ENCODE results near the gene PLAGL2.

Gene PLAGL2

GRCh38 chr20:32184961-32185603, 22.5 kb downstream of the PLAGL2 start:
- Histone ChIP-seq H3K27ac (ENCODE audit: low read length) (no peak overlapping the region), H3K36me3 (replicated peaks; ENCODE audit: low read depth, low read length) (no peaks in the 10 kb centered on the region), H3K79me2 (ENCODE audit: low read length) (no peaks in the 10 kb centered on the region), H3K4me2 (ENCODE audit: low read length) (no peak overlapping the region), H4K20me1 (ENCODE audit: insufficient read depth, low read length) (no peaks in the 10 kb centered on the region; the same call in 1 of the 2 replicates), H3K27me3 (ENCODE audit: low read depth, low read length) (no peaks in the 10 kb centered on the region), H3K9me3 (ENCODE audit: insufficient read depth, low read length) (no peaks in the 10 kb centered on the region), H3K4me3 (ENCODE audit: low read length) (no peak overlapping the region), H3K4me1 (ENCODE audit: low read length) (peaks cover 5% of the 10 kb centered on the region; the same call in 1 of the 2 replicates), H3K9ac (ENCODE audit: low read length) (no peak overlapping the region), H2AFZ (ENCODE audit: low read depth, low read length) (no peak overlapping the region)
- TF ChIP-seq CTCF (IDR thresholded peaks at IDR 0.05; ENCODE audit: low read depth, low read length) (no peak), EZH2phosphoT487 (IDR thresholded peaks at IDR 0.05; ENCODE audit: low read depth) (no peak)

DNA sequence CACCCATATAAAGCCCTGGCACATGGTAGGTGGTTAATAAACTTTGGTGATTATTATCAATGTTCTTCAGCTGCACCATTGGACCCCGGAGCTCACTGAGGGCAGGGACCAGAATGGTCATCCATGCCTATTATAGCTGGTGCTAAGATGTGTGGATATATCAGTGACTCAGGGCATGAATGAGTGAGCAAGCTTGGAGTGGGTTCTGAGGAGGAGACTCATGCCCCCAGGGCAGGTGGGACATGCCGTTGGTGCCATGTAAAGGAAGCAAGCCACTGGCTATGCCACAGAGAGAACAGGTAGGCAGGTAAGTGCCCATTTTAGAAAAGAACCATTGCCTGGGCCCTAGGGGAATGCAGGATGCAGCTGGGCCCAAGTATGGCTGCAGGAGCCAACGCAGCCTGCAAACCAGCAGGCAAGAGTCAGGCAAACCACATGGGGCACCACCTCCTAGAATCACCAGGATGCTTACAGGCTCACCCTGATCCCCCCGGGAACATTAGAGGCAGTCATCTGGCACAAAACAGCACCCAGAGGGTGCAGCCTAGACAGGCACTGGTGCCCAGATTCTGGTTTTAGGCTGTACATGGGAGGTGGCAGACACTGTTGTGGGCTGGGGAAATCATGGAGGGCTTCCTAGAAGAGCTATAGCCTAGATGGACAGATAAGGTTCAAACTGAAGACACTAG, 23.5 kb downstream of the PLAGL2 start:
- Histone ChIP-seq H3K4me2 (ENCODE audit: low read length) (no peak overlapping the region), H2AFZ (ENCODE audit: low read depth, low read length) (no peak overlapping the region)

GRCh38 chr20:32181606-32182005, 25.9 kb downstream of the PLAGL2 start:
- no peaks in the 10 kb centered on the region for H3K4me1 ChIP-seq (ENCODE audit: low read length)
- H3K9ac ChIP-seq (ENCODE audit: low read length): no peak overlapping the region
- H3K79me2 ChIP-seq (ENCODE audit: low read length): no peaks in the 10 kb centered on the region
- no peak overlapping the region for H2AFZ ChIP-seq (ENCODE audit: low read depth, low read length)
- no peak overlapping the region for H3K27ac ChIP-seq (ENCODE audit: low read length)
- no peaks in the 10 kb centered on the region for H3K27me3 ChIP-seq (ENCODE audit: low read depth, low read length)
- H3K36me3 ChIP-seq (replicated peaks; ENCODE audit: low read depth, low read length): no peaks in the 10 kb centered on the region
- no peak overlapping the region for H3K4me3 ChIP-seq (ENCODE audit: low read length)
- no peak overlapping the region for H3K4me2 ChIP-seq (ENCODE audit: low read length)
- H4K20me1 ChIP-seq (ENCODE audit: insufficient read depth, low read length): no peaks in the 10 kb centered on the region; the same call in 1 of the 2 replicates
- TF ChIP-seq EZH2phosphoT487 (IDR thresholded peaks at IDR 0.05; ENCODE audit: low read depth) (no peak), CTCF (IDR thresholded peaks at IDR 0.05; ENCODE audit: low read depth, low read length) (no peak)
- H3K9me3 ChIP-seq (ENCODE audit: insufficient read depth, low read length): no peaks in the 10 kb centered on the region

More for the DNA sequence above, 23.5 kb downstream of the PLAGL2 start:
- Histone ChIP-seq H3K27me3 (ENCODE audit: low read depth, low read length) (no peaks in the 10 kb centered on the region), H3K27ac (ENCODE audit: low read length) (no peak overlapping the region), H3K4me1 (ENCODE audit: low read length) (no peaks in the 10 kb centered on the region), H3K36me3 (replicated peaks; ENCODE audit: low read depth, low read length) (no peaks in the 10 kb centered on the region), H3K79me2 (ENCODE audit: low read length) (no peaks in the 10 kb centered on the region), H3K9ac (ENCODE audit: low read length) (no peak overlapping the region), H4K20me1 (ENCODE audit: insufficient read depth, low read length) (no peaks in the 10 kb centered on the region; the same call in 1 of the 2 replicates), H3K4me3 (ENCODE audit: low read length) (no peak overlapping the region), H3K9me3 (ENCODE audit: insufficient read depth, low read length) (no peaks in the 10 kb centered on the region)
- no peak for TF ChIP-seq EZH2phosphoT487 (IDR thresholded peaks at IDR 0.05; ENCODE audit: low read depth)
- TF ChIP-seq CTCF (IDR thresholded peaks at IDR 0.05; ENCODE audit: low read depth, low read length): no peak

DNA sequence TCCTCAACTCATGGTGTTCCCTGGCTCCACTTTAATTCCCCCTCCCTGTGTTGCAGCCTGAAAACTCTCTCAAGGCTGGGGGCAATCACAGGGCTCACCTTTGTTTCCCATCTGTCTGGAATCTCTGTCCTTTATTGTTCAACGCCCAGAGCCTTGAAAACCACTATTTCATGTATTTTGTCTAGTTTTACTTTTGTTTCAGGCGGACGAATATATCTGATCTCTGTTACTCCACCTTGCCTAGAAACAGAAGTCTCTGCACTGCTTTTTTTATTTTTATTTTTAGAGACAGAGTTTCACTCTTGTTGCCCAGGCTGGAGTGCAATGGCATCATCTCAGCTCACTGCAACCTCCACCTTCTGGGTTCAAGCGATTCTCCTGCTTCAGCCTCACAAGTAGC, 27.6 kb downstream of the PLAGL2 start:
- no peak for TF ChIP-seq CTCF (IDR thresholded peaks at IDR 0.05; ENCODE audit: low read depth, low read length)
- no peak for TF ChIP-seq EZH2phosphoT487 (IDR thresholded peaks at IDR 0.05; ENCODE audit: low read depth)
- H3K4me2 ChIP-seq (ENCODE audit: low read length): no peak overlapping the region
- H2AFZ ChIP-seq (ENCODE audit: low read depth, low read length): no peak overlapping the region
- no peaks in the 10 kb centered on the region for H3K4me1 ChIP-seq (ENCODE audit: low read length)
- no peaks in the 10 kb centered on the region; the same call in 1 of the 2 replicates for H4K20me1 ChIP-seq (ENCODE audit: insufficient read depth, low read length)
- H3K27ac ChIP-seq (ENCODE audit: low read length): no peak overlapping the region
- H3K9me3 ChIP-seq (ENCODE audit: insufficient read depth, low read length): no peaks in the 10 kb centered on the region
- no peaks in the 10 kb centered on the region for H3K27me3 ChIP-seq (ENCODE audit: low read depth, low read length)
- H3K4me3 ChIP-seq (ENCODE audit: low read length): no peak overlapping the region
- H3K36me3 ChIP-seq (replicated peaks; ENCODE audit: low read depth, low read length): no peaks in the 10 kb centered on the region
- H3K79me2 ChIP-seq (ENCODE audit: low read length): no peaks in the 10 kb centered on the region
- H3K9ac ChIP-seq (ENCODE audit: low read length): no peak overlapping the region
